Osteoblast (primary cell): ENCODE data around the gene COX10. TPM values are rescaled to one million over a fixed set of nuclear protein-coding genes. Genes with fewer than 3 reads are reported as not detected.

Source experiments
- DNase-seq: peaks from one replicate; pipeline ENCODE4 v3.0.0; 2011; ENCODE audit warnings: low spot score, mixed read lengths; ENCODE audit not compliant: insufficient read length; ENCODE audit errors: missing footprints
- H2AFZ ChIP-seq: 2 replicates; pipeline ENCODE4 v1.6.0; 2011; ENCODE audit warnings: mild to moderate bottlenecking, low read length
- H3K27ac ChIP-seq: 2 replicates; pipeline ENCODE4 v1.5.1; 2011; ENCODE audit warnings: mild to moderate bottlenecking, low read depth, low read length, moderate library complexity
- H3K27me3 ChIP-seq: 2 replicates; pipeline ENCODE4 v1.6.0; 2012; ENCODE audit warnings: mild to moderate bottlenecking, control low read depth, inconsistent platforms, low read length, moderate library complexity; ENCODE audit not compliant: insufficient read depth
- H3K36me3 ChIP-seq: 2 replicates; pipeline ENCODE4 v1.5.1; 2011; ENCODE audit warnings: mild to moderate bottlenecking, low read length, control low read depth, moderate library complexity; ENCODE audit not compliant: insufficient read depth
- H3K4me1 ChIP-seq: 2 replicates; pipeline ENCODE4 v1.5.1; 2011; ENCODE audit warnings: mild to moderate bottlenecking, low read length, control low read depth, moderate library complexity; ENCODE audit not compliant: insufficient read depth
- H3K4me2 ChIP-seq: 2 replicates; pipeline ENCODE4 v1.6.0; 2011; ENCODE audit warnings: mild to moderate bottlenecking, low read length; ENCODE audit not compliant: insufficient read depth
- H3K4me3 ChIP-seq: fragments of 200-600 bp; sonication (generic); 3 replicates; pipeline ENCODE4 v1.5.1; 2012; ENCODE audit warnings: mild to moderate bottlenecking, low read length, inconsistent platforms; ENCODE audit not compliant: insufficient read depth
- H3K79me2 ChIP-seq: 2 replicates; pipeline ENCODE4 v1.6.0; 2012; ENCODE audit warnings: mild to moderate bottlenecking, low read length, control low read depth, inconsistent platforms; ENCODE audit not compliant: insufficient read depth
- H3K9me3 ChIP-seq: 2 replicates; pipeline ENCODE4 v1.5.1; 2011; ENCODE audit warnings: low read depth, low read length, control low read depth
- H4K20me1 ChIP-seq: 2 replicates; pipeline ENCODE4 v1.6.0; 2012; ENCODE audit warnings: mild to moderate bottlenecking, low read length, control low read depth; ENCODE audit not compliant: insufficient read depth
- total RNA-seq: library from RNA; depleted of rRNA; stranded (reverse); fragments of >200 nt; gene quantifications from 2 replicates; pipeline ENCODE4 v1.2.3, GENCODE V29; 2012
- TF ChIP-seq, protein P1 (sequence below): IDR thresholded peaks from 2 replicates; pipeline ENCODE4 v1.5.1; 2011; ENCODE audit warnings: mild to moderate bottlenecking, low read depth, low read length, moderate library complexity; ENCODE audit errors: extremely low read depth

COX10 gene
- total RNA-seq, 1 donor: 14.8 TPM

DNA sequence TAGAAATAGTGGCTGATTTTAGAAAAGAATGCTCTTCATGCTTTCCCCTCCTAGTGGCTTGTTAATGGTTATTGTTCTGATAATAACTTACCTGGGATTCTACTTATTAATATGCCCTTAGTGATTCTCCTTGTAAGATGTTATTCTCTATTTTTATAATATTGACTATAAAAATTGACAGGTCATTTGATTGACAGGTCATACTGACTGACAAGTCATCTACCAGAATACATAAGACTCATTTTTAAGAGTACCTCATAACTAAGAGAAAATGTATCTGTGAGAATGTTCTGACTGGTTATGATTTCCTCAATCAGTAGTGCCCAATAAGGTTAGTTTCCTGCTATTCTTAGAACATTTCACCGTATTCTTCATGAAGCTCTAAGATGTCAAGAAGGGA, 8.6 kb upstream of the COX10 start:
- peaks cover 3% of the 10 kb centered on the region for H3K36me3 ChIP-seq
- no peak for DNase-seq
- no peaks in the 10 kb centered on the region for H4K20me1 ChIP-seq
- H3K27me3 ChIP-seq: no peaks in the 10 kb centered on the region
- peak overlapping the region; percentile 77 for H3K27ac ChIP-seq
- TF ChIP-seq, protein P1, sequence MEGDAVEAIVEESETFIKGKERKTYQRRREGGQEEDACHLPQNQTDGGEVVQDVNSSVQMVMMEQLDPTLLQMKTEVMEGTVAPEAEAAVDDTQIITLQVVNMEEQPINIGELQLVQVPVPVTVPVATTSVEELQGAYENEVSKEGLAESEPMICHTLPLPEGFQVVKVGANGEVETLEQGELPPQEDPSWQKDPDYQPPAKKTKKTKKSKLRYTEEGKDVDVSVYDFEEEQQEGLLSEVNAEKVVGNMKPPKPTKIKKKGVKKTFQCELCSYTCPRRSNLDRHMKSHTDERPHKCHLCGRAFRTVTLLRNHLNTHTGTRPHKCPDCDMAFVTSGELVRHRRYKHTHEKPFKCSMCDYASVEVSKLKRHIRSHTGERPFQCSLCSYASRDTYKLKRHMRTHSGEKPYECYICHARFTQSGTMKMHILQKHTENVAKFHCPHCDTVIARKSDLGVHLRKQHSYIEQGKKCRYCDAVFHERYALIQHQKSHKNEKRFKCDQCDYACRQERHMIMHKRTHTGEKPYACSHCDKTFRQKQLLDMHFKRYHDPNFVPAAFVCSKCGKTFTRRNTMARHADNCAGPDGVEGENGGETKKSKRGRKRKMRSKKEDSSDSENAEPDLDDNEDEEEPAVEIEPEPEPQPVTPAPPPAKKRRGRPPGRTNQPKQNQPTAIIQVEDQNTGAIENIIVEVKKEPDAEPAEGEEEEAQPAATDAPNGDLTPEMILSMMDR: no peak
- no peak overlapping the region for H3K4me2 ChIP-seq
- H3K79me2 ChIP-seq: peaks cover 50% of the 10 kb centered on the region
- H3K9me3 ChIP-seq: no peaks in the 10 kb centered on the region
- H3K4me3 ChIP-seq: no peak overlapping the region
- H3K4me1 ChIP-seq: peaks cover 25% of the 10 kb centered on the region
- H2AFZ ChIP-seq: no peak overlapping the region

DNA sequence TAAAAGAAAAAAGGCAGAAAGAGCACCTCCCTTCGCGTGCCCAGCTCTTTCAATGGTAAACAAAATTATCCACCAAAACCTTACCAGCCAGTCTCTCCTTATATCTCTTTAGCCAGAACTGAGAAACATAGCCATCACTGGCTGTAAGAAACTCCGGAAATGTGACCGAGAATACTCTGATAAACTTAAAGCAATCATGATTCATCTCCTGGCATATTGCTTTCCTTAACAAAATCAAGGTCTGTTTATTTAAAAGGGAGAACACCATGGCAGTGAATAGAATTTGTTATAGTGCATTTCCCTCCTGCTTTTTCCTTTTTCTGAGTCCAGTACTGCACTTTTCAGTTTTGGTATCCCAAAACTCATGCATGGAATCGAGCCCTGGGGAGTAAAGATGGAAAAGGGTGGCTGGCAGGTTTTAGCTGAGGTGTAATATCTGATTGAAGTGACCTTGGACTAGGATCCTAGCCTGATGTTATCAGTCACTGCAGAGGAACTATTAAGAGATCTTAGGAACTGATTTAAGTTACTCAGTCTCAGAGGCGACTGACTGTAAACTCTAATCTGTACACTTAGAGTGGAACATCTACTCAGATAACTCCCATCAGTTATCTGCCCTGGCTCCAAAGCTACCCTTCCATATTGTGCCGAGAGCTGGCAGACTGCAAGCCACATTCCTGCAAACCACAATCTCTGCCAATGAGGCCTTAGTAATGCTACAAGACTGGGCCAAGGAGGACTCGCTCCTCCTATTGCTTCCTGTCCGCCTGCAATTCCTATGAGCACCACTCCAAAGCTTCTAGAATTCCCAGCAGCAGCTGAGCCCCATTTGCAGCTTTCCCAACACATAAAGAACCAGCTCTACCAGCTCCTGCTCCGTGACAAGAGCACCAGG, 7.4 kb upstream of the COX10 start:
- peak overlapping the region; percentile 35 for H3K4me3 ChIP-seq
- peaks cover 56% of the 10 kb centered on the region for H3K79me2 ChIP-seq
- no peaks in the 10 kb centered on the region for H3K36me3 ChIP-seq
- DNase-seq: peak; percentile 89
- H3K4me1 ChIP-seq: peaks cover 25% of the 10 kb centered on the region
- H3K4me2 ChIP-seq: peak overlapping the region; percentile 80
- H3K27ac ChIP-seq: peak overlapping the region; percentile 77
- H3K9me3 ChIP-seq: no peaks in the 10 kb centered on the region
- no peaks in the 10 kb centered on the region for H4K20me1 ChIP-seq
- TF ChIP-seq, protein P1: peak; percentile 8
- peak overlapping the region; percentile 61 for H2AFZ ChIP-seq
- no peaks in the 10 kb centered on the region for H3K27me3 ChIP-seq

DNA sequence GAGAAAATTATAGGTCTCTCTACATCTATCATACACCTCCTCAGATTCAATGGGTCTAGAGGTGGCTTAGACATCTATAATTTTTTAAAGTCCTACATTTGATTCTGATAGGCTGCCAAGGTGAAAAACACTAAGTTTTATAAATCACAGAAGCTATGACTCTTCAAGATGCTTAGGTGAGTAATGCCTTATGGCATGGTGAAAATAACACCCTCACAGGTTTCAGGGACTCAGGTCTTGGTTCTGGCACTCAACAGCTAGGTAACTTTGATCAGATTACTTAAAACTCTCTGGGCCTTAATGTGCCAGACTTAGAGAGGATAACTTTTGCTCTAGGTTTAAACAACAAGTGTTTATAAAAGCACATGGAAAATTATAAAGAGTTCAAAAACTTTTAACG, 2.0 kb upstream of the COX10 start:
- TF ChIP-seq, protein P1: no peak
- no peak overlapping the region for H2AFZ ChIP-seq
- no peak for DNase-seq
- no peak overlapping the region for H3K4me2 ChIP-seq
- no peaks in the 10 kb centered on the region for H3K27me3 ChIP-seq
- no peak overlapping the region for H3K27ac ChIP-seq
- H3K79me2 ChIP-seq: peaks cover 79% of the 10 kb centered on the region
- peaks cover 23% of the 10 kb centered on the region for H3K4me1 ChIP-seq
- H3K9me3 ChIP-seq: no peaks in the 10 kb centered on the region
- H3K36me3 ChIP-seq: no peaks in the 10 kb centered on the region
- H3K4me3 ChIP-seq: no peak overlapping the region
- H4K20me1 ChIP-seq: no peaks in the 10 kb centered on the region

DNA sequence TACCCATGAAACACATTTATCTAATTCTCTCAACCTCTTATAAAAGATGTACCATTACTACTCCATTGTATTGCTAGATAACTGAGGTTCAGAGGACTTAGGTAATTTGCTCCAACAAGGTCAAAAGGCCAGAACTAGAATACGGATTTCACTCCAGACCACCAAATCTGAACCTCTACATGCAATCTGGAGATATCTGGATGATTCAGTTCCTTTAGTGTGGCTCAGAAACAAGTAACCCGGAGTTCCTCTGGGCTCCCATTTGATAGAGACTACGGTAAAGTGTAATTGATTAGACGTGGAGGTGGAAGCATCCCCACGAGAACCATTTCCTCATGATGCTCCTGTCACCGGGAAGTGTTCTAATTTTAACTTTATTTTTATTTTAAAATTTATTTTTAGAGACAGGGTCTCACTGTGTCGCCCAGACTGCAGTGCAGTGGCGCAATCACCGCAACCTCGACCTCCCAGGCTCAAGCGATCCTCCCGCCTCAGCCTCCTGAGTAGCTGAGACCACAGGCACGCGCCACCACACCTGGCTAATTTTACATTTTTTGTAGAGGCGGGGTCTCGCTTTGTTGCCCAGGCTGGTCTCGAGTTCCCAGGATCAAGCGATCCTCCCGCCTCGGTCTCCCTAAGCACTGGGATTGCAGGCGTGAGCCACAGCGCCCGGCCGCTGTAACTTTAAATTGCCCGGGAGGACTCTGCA, 608 bp upstream of the COX10 start:
- no peaks in the 10 kb centered on the region for H3K36me3 ChIP-seq
- no peak for DNase-seq
- peak overlapping the region; percentile 73 for H3K4me2 ChIP-seq
- peaks cover 13% of the 10 kb centered on the region for H3K4me1 ChIP-seq
- peaks cover 91% of the 10 kb centered on the region for H3K79me2 ChIP-seq
- no peaks in the 10 kb centered on the region for H3K27me3 ChIP-seq
- H3K4me3 ChIP-seq: peak overlapping the region; percentile 96
- no peaks in the 10 kb centered on the region for H3K9me3 ChIP-seq
- H3K27ac ChIP-seq: peak overlapping the region; percentile 84
- TF ChIP-seq, protein P1: no peak
- no peaks in the 10 kb centered on the region for H4K20me1 ChIP-seq
- peak overlapping the region; percentile 98 for H2AFZ ChIP-seq
